HG03045 (cell line): Measurements from ENCODE around the gene PRM1.

Source experiments
- ATAC-seq: cut with Tn5 transposase; IDR thresholded peaks from one replicate; pipeline ENCODE4 v1.9.1; 2021; ENCODE audit warnings: mild to moderate bottlenecking, moderate library complexity; ENCODE audit not compliant: unreplicated experiment

The PRM1 gene

GRCh38 chr16:11254913-11255736, 26.0 kb downstream of the PRM1 start:
- ATAC-seq: peak; percentile 4

- ATAC-seq: no peak
Measured at GRCh38 chr16:11253995-11254912, 26.9 kb downstream of the PRM1 start.

- no peak for ATAC-seq
Measured at GRCh38 chr16:11253009-11253994, 27.8 kb downstream of the PRM1 start.

GRCh38 chr16:11252482-11252931, 28.6 kb downstream of the PRM1 start:
- no peak for ATAC-seq

- ATAC-seq: no peak
Measured at GRCh38 chr16:11251525-11252481, 29.3 kb downstream of the PRM1 start.

GRCh38 chr16:11250786-11251524, 30.2 kb downstream of the PRM1 start:
- ATAC-seq: no peak

- no peak for ATAC-seq
Measured at GRCh38 chr16:11250091-11250785, 30.9 kb downstream of the PRM1 start.

- no peak for ATAC-seq
Measured at GRCh38 chr16:11249233-11250061, 31.7 kb downstream of the PRM1 start.

- no peak for ATAC-seq
Measured at GRCh38 chr16:11248133-11248532, 33.0 kb downstream of the PRM1 start.

- no peak for ATAC-seq
Measured at GRCh38 chr16:11245988-11246387, 35.1 kb downstream of the PRM1 start.

- ATAC-seq: no peak
Measured at GRCh38 chr16:11245222-11245737, 35.9 kb downstream of the PRM1 start.

GRCh38 chr16:11242658-11243057, 38.5 kb downstream of the PRM1 start:
- no peak for ATAC-seq

GRCh38 chr16:11241480-11242204, 39.5 kb downstream of the PRM1 start:
- ATAC-seq: no peak

- no peak for ATAC-seq
Measured at GRCh38 chr16:11240636-11241473, 40.3 kb downstream of the PRM1 start.
